Measurements from ENCODE around the gene DLK1. TPM values are rescaled to one million over a fixed set of nuclear protein-coding genes. Genes with fewer than 3 reads are reported as not detected.

Gene DLK1
- polyA plus RNA-seq, 1 donor (not counting 4 experiments of a cell fraction or from before 2014, with no cell fraction given): not detected

- Histone ChIP-seq H3K79me2 (ENCODE audit: control insufficient read depth, insufficient read depth, low read length) (no peaks in the 10 kb centered on the region), H2AFZ (ENCODE audit: control insufficient read depth, low read length) (no peak overlapping the region), H3K36me3 (ENCODE audit: control insufficient read depth in 2 of 2, extremely low read depth in 1 of 2, insufficient read depth in 2 of 2, low read length in 2 of 2) (no peaks in the 10 kb centered on the region), H3K9me1 (ENCODE audit: control insufficient read depth, extremely low read depth, insufficient read depth, low read length) (no peaks in the 10 kb centered on the region), H3K27ac (ENCODE audit: control insufficient read depth, insufficient read depth, low read length) (no peak overlapping the region), H3K27me3 (ENCODE audit: control insufficient read depth, extremely low read depth, insufficient read depth, low read length) (no peaks in the 10 kb centered on the region), H3K9me3 (ENCODE audit: control insufficient read depth, low read depth, low read length) (no peaks in the 10 kb centered on the region), H4K20me1 (ENCODE audit: control insufficient read depth, extremely low read depth, insufficient read depth, low read length) (no peaks in the 10 kb centered on the region), H3K9ac (ENCODE audit: control insufficient read depth, extremely low read depth, insufficient read depth, low read length) (no peak overlapping the region), H3K4me1 (ENCODE audit: control insufficient read depth, extremely low read depth, insufficient read depth, low read length) (no peaks in the 10 kb centered on the region), H3K4me3 (ENCODE audit: control insufficient read depth in 2 of 3, extremely low read depth in 1 of 3, insufficient read depth in 2 of 3, low read depth in 1 of 3, low read length in 3 of 3) (no peak overlapping the region), H3K4me2 (ENCODE audit: control insufficient read depth, extremely low read depth, insufficient read depth, low read depth, low read length) (no peak overlapping the region)
- TF ChIP-seq CTCF (optimal IDR thresholded peaks at IDR 0.05 in 1 of 3, IDR thresholded peaks at IDR 0.05 in 1 of 3, conservative IDR thresholded peaks at IDR 0.05 in 1 of 3; ENCODE audit: extremely low read depth in 1 of 3, insufficient read depth in 2 of 3, low read length in 3 of 3) (no peak), EZH2 (IDR thresholded peaks at IDR 0.05; ENCODE audit: low read length) (no peak)
- dilution Hi-C loops (cut with MboI; ENCODE audit: extremely low pct_ligation_motif_present, low sequenced_read_pairs): no loop called here
- DNase-seq (ENCODE audit: low read depth, low spot score): no peak
- FAIRE-seq: no peak
Measured at GRCh38 chr14:100702590-100702989, 24.1 kb upstream of the DLK1 start.

- H3K4me2 ChIP-seq (ENCODE audit: control insufficient read depth, extremely low read depth, insufficient read depth, low read depth, low read length): no peak overlapping the region
- no peaks in the 10 kb centered on the region for H3K9me3 ChIP-seq (ENCODE audit: control insufficient read depth, low read depth, low read length)
- FAIRE-seq: no peak
- no peak overlapping the region for H2AFZ ChIP-seq (ENCODE audit: control insufficient read depth, low read length)
- dilution Hi-C loops (cut with MboI; ENCODE audit: extremely low pct_ligation_motif_present, low sequenced_read_pairs): no loop called here
- H3K79me2 ChIP-seq (ENCODE audit: control insufficient read depth, insufficient read depth, low read length): no peaks in the 10 kb centered on the region
- no peak overlapping the region for H3K9ac ChIP-seq (ENCODE audit: control insufficient read depth, extremely low read depth, insufficient read depth, low read length)
- H3K9me1 ChIP-seq (ENCODE audit: control insufficient read depth, extremely low read depth, insufficient read depth, low read length): no peaks in the 10 kb centered on the region
- H3K27me3 ChIP-seq (ENCODE audit: control insufficient read depth, extremely low read depth, insufficient read depth, low read length): peaks cover 2% of the 10 kb centered on the region
- no peak overlapping the region for H3K4me3 ChIP-seq (ENCODE audit: control insufficient read depth in 2 of 3, extremely low read depth in 1 of 3, insufficient read depth in 2 of 3, low read depth in 1 of 3, low read length in 3 of 3)
- DNase-seq (ENCODE audit: low read depth, low spot score): no peak
- H3K27ac ChIP-seq (ENCODE audit: control insufficient read depth, insufficient read depth, low read length): no peak overlapping the region
- no peaks in the 10 kb centered on the region for H3K36me3 ChIP-seq (ENCODE audit: control insufficient read depth in 2 of 2, extremely low read depth in 1 of 2, insufficient read depth in 2 of 2, low read length in 2 of 2)
- TF ChIP-seq EZH2 (IDR thresholded peaks at IDR 0.05; ENCODE audit: low read length): no peak
- no peak for TF ChIP-seq CTCF (optimal IDR thresholded peaks at IDR 0.05 in 1 of 3, IDR thresholded peaks at IDR 0.05 in 1 of 3, conservative IDR thresholded peaks at IDR 0.05 in 1 of 3; ENCODE audit: extremely low read depth in 1 of 3, insufficient read depth in 2 of 3, low read length in 3 of 3)
- no peaks in the 10 kb centered on the region for H3K4me1 ChIP-seq (ENCODE audit: control insufficient read depth, extremely low read depth, insufficient read depth, low read length)
- no peaks in the 10 kb centered on the region for H4K20me1 ChIP-seq (ENCODE audit: control insufficient read depth, extremely low read depth, insufficient read depth, low read length)
Measured at GRCh38 chr14:100703386-100704220, 23.1 kb upstream of the DLK1 start.
